Measurements from ENCODE around the gene ZNF426. TPM values are rescaled to one million over a fixed set of nuclear protein-coding genes. Genes with fewer than 3 reads are reported as not detected.

ZNF426 gene
- total RNA-seq, 1 experiment from 2014 or later: 2.3 TPM

- no peak for DNase-seq (ENCODE audit: low spot score)
Observed at GRCh38 chr19:9498183-9498902, 40.1 kb downstream of the ZNF426 start, which contains the start of gene ZNF560. Gene ZNF560, minus strand, starts transcription at chr19:9498616. Its CDS starts 23,303 bp downstream, at chr19:9475313.

DNA sequence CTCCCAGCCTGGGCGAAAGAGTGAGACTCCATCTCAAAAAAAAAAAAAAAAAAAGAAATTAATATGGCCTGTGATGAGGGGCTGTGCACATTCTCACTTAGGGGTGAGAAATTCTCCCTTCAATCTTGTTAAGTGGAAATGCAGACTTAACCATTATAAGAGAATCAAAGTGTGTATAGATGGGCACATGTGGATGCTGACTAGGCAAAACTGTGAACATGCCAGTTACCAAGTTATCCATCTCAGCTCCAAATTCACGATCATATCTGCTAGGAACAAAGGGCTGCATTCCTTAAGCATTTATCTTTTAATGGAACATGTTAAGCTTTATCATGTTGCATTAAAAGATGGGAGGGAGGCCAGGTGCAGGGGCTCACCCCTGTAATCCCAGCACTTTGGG, 44.3 kb downstream of the ZNF426 start:
- no peak for DNase-seq (ENCODE audit: low spot score)

DNA sequence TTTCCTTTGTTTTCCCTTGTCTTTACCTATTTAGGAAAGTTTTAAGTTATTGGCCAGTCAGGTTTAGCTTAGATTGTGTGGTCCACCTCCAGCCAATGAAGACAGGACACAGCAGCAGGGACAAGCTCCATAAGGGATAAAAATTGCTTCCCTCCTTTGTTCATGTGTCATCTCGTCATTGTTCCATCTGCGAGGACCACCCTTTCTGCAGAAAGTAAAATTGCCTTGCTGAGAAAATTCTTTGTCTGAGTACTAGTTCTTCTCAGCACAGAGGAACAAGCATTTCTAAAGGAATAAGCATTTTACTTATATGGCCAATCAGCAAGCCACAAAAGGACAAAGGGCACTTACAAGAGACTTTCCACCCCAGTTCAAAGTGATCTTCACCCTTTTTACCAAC, 51.4 kb downstream of the ZNF426 start:
- no peak for DNase-seq (ENCODE audit: low spot score)

GRCh38 chr19:9485140-9485539, 53.3 kb downstream of the ZNF426 start:
- no peak for DNase-seq (ENCODE audit: low spot score)

DNA sequence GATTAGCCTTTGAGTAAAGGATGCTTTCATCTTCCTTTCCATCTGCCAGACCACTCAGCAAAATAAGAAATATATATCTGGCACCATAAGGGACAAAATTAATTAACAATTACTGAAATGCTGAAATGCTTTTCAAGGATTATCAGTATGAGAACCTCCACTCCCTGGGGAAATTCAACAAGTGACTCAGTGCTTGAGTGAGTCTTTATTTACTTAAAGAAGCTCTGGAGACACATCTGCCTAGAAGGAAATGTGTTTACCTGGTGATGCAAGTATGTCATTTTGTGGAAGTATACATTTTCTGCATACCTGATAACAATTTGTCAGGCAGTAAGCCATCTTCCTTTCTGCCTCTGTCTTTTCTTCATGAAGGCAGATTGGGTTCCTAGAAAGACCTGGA, 63.5 kb downstream of the ZNF426 start:
- no peak for DNase-seq (ENCODE audit: low spot score)

Other genes starting within 250 kb of the ZNF426 start
- gene ZNF699, start 228.8 kb downstream of the ZNF426 start, total RNA-seq (2014; rRNA removed; shearing (Covaris generic)): 2.1 and 9.4 TPM in 2 replicates
- 0.74 and 1.1 TPM in 2 replicates for gene ZNF559, start 214.5 kb downstream of the ZNF426 start, total RNA-seq (2014; rRNA removed; shearing (Covaris generic))
- 0.03 and 0.18 TPM in 2 replicates for gene ZNF177, start 175.6 kb downstream of the ZNF426 start, total RNA-seq (2014; rRNA removed; shearing (Covaris generic))
- gene ZNF266, start 103.1 kb downstream of the ZNF426 start, total RNA-seq (2014; rRNA removed; shearing (Covaris generic)): 3.4 and 5.2 TPM in 2 replicates
- gene ZNF560, start 40.0 kb downstream of the ZNF426 start, total RNA-seq (2014; rRNA removed; shearing (Covaris generic)): not detected in 2 replicates
- 21.5 and 26.6 TPM in 2 replicates for gene ZNF121, start 45.9 kb upstream of the ZNF426 start, total RNA-seq (2014; rRNA removed; shearing (Covaris generic))
- 4.7 and 11.3 TPM in 2 replicates for gene ZNF561, start 82.6 kb upstream of the ZNF426 start, total RNA-seq (2014; rRNA removed; shearing (Covaris generic))
- 14.2 and 27.3 TPM in 2 replicates for gene ZNF562, start 136.5 kb upstream of the ZNF426 start, total RNA-seq (2014; rRNA removed; shearing (Covaris generic))
- gene ZNF846, start 230.1 kb upstream of the ZNF426 start, total RNA-seq (2014; rRNA removed; shearing (Covaris generic)): 4.6 and 4.8 TPM in 2 replicates